ENCODE data around the gene WDR90. TPM values are rescaled to one million over a fixed set of nuclear protein-coding genes. Genes with fewer than 3 reads are reported as not detected.

Gene WDR90
- total RNA-seq, 1 donor from 2014 or later = 9.3 TPM

GRCh38 chr16:676565-676902, 27.4 kb downstream of the WDR90 start:
- Mint-ChIP-seq H3K36me3 (no peaks in the 10 kb centered on the region), H3K4me3 (no peak overlapping the region), H3K27me3 (ENCODE audit: insufficient read depth, low read depth) (peaks cover 2% of the 10 kb centered on the region), H3K4me1 (peaks cover 10% of the 10 kb centered on the region), H3K9me3 (no peaks in the 10 kb centered on the region), H3K27ac (no peak overlapping the region)
- Histone ChIP-seq H3K4me3 (no peak overlapping the region), H2AFZ (replicated peaks) (no peak overlapping the region), H3K79me2 (ENCODE audit: low read depth) (peaks cover 9% of the 10 kb centered on the region), H3K4me2 (no peak overlapping the region), H3K27ac (no peak overlapping the region), H3K27me3 (peaks cover 17% of the 10 kb centered on the region), H3F3A (ENCODE audit: low read depth) (peaks cover 50% of the 10 kb centered on the region), H3K4me1 (peaks cover 12% of the 10 kb centered on the region), H3K36me3 (no peaks in the 10 kb centered on the region), H4K20me1 (ENCODE audit: low read depth) (peaks cover 29% of the 10 kb centered on the region), H3K9me3 (ENCODE audit: low read depth) (no peaks in the 10 kb centered on the region), H3K9ac (no peak overlapping the region)
- no peak for TF ChIP-seq EZH2 (IDR thresholded peaks at IDR 0.05)
- no peak for TF ChIP-seq EZH2phosphoT487 (IDR thresholded peaks at IDR 0.05)
- no peak for TF ChIP-seq CTCF (IDR thresholded peaks at IDR 0.05)
- no peak for DNase-seq (ENCODE audit: low spot score)

DNA sequence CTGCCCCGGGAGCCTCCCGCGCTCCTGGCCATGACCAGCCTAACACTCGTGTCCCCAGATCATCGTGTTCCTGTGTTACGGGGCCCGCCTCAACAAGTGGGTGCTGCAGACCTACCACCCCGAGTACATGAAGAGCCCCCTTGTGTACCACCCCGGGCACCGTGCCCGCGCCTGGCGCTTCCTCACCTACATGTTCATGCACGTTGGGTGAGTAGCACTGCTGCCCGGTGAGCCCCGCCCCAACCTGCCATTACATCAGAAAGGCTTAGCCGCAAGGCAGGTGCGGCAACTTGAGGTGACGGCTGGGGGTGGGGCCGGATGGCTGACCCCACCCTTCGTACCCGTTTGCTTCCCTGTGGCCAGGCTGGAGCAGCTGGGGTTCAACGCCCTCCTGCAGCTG, 27.7 kb downstream of the WDR90 start:
- no peaks in the 10 kb centered on the region for H3K9me3 ChIP-seq (ENCODE audit: low read depth)
- DNase-seq (ENCODE audit: low spot score) = no peak
- peaks cover under 1% of the 10 kb centered on the region for H3K36me3 ChIP-seq
- H3K36me3 Mint-ChIP-seq = no peaks in the 10 kb centered on the region
- H3K9me3 Mint-ChIP-seq = no peaks in the 10 kb centered on the region
- no peak overlapping the region for H3K27ac Mint-ChIP-seq
- peaks cover 15% of the 10 kb centered on the region for H3K4me1 ChIP-seq
- TF ChIP-seq EZH2 (IDR thresholded peaks at IDR 0.05) = no peak
- no peak for TF ChIP-seq EZH2phosphoT487 (IDR thresholded peaks at IDR 0.05)
- no peak for TF ChIP-seq CTCF (IDR thresholded peaks at IDR 0.05)
- no peak overlapping the region for H3K4me3 Mint-ChIP-seq
- H4K20me1 ChIP-seq (ENCODE audit: low read depth) = peaks cover 33% of the 10 kb centered on the region
- no peak overlapping the region for H2AFZ ChIP-seq (replicated peaks)
- H3K9ac ChIP-seq = no peak overlapping the region
- peaks cover 17% of the 10 kb centered on the region for H3K27me3 ChIP-seq
- H3K27ac ChIP-seq = no peak overlapping the region
- peaks cover 5% of the 10 kb centered on the region for H3K27me3 Mint-ChIP-seq (ENCODE audit: insufficient read depth, low read depth)
- H3K4me3 ChIP-seq = no peak overlapping the region
- peaks cover 13% of the 10 kb centered on the region for H3K79me2 ChIP-seq (ENCODE audit: low read depth)
- H3K4me1 Mint-ChIP-seq = peaks cover 14% of the 10 kb centered on the region
- H3K4me2 ChIP-seq = no peak overlapping the region
- peaks cover 54% of the 10 kb centered on the region for H3F3A ChIP-seq (ENCODE audit: low read depth)

GRCh38 chr16:677316-678190, 28.4 kb downstream of the WDR90 start:
- Histone ChIP-seq H3K27me3 (peaks cover 17% of the 10 kb centered on the region), H3K4me1 (peaks cover 15% of the 10 kb centered on the region), H4K20me1 (ENCODE audit: low read depth) (peaks cover 39% of the 10 kb centered on the region), H3F3A (ENCODE audit: low read depth) (peaks cover 60% of the 10 kb centered on the region), H3K36me3 (peaks cover 2% of the 10 kb centered on the region), H3K4me2 (no peak overlapping the region), H3K9ac (no peak overlapping the region), H3K4me3 (no peak overlapping the region), H3K9me3 (ENCODE audit: low read depth) (no peaks in the 10 kb centered on the region), H2AFZ (replicated peaks) (no peak overlapping the region), H3K27ac (no peak overlapping the region), H3K79me2 (ENCODE audit: low read depth) (peaks cover 19% of the 10 kb centered on the region)
- no peaks in the 10 kb centered on the region for H3K9me3 Mint-ChIP-seq
- H3K27me3 Mint-ChIP-seq (ENCODE audit: insufficient read depth, low read depth) = peaks cover 7% of the 10 kb centered on the region
- H3K4me1 Mint-ChIP-seq = peaks cover 19% of the 10 kb centered on the region
- peaks cover 2% of the 10 kb centered on the region for H3K36me3 Mint-ChIP-seq
- no peak overlapping the region for H3K27ac Mint-ChIP-seq
- H3K4me3 Mint-ChIP-seq = no peak overlapping the region
- DNase-seq (ENCODE audit: low spot score) = no peak
- no peak for TF ChIP-seq CTCF (IDR thresholded peaks at IDR 0.05)
- no peak for TF ChIP-seq EZH2 (IDR thresholded peaks at IDR 0.05)
- no peak for TF ChIP-seq EZH2phosphoT487 (IDR thresholded peaks at IDR 0.05)
